Measurements from ENCODE around the gene STAT3.
"Not testable (repeated sequence)": the region's sequence is repeated elsewhere in the genome, so short reads cannot be mapped to it uniquely, and the experiment has no call there.

The STAT3 gene

GRCh38 chr17:42317967-42318366 lies 70.3 kb downstream of the STAT3 start:
- DNase-seq, result not testable (repeated sequence)

DNA sequence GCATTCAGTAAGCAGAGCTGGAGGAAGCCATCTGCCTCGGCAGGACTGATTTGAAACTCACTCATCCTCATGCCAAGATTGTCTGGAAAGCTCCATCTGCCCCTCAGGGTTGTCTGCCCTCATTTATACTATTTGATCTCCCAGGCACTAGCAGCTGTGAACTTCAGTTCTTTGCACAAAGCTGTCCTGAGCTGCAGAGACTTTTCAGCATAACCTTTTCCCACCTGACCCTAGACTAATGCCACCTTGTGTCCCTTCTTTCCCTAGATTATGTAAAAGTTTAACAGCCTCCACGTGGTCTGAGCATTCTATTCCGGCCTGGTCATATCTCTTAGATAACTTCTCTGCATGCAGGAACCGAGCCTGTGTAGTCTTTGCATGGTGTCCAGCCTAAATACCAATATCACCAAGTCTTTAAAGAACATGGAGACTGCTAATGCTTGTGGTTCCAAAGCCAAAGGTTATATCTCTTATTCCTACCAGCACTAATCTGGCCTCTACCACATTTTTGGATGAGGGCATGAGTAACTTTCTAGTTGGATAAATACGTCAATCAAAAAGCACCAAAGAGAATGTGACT lies 70.9 kb downstream of the STAT3 start:
- DNase-seq, result no peak

DNA sequence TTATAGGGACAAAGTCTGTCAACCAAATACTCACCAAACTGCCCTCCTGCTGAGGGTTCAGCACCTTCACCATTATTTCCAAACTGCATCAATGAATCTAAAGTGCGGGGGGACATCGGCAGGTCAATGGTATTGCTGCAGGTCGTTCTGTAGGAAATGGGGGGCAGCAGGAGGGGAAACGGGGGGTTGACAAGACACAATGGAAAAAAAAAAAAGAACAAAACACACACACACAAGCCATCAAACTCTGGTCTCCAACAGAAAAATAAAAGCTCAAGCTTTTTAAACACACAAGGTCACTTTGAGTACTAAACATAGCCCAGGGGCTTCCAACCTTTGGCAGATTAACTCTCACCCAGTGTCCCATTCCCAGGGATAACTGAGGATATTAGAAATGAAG lies 71.5 kb downstream of the STAT3 start:
- no peak for DNase-seq

DNA sequence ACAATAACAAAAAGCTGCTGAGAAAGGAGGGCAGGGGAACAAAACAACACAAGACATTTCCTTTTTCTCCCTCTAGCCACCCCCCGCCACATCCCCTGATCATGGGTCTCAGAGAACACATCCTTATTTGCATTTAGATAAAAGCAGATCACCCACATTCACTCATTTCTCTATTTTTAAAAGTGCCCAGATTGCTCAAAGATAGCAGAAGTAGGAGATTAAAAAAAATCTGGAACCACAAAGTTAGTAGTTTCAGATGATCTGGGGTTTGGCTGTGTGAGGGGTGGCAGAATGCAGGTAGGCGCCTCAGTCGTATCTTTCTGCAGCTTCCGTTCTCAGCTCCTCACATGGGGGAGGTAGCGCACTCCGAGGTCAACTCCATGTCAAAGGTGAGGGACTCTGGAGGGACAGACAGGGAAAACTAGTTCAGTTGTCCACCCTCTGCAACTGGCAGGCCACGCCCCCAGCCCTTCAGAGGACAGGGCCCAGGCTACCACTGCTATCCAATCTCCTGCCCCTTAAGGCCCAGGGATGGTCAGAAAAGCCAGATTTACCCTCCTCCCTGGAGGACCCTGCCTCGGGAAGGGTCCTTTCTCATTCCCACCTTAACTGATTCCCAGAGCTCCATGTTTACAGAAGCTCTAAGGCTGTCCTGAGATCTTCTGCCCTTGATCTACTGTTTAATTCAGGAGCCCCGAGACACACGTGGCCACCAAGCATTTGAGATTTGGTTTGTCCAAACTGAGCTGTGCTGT lies 72.7 kb downstream of the STAT3 start:
- no peak for DNase-seq

DNA sequence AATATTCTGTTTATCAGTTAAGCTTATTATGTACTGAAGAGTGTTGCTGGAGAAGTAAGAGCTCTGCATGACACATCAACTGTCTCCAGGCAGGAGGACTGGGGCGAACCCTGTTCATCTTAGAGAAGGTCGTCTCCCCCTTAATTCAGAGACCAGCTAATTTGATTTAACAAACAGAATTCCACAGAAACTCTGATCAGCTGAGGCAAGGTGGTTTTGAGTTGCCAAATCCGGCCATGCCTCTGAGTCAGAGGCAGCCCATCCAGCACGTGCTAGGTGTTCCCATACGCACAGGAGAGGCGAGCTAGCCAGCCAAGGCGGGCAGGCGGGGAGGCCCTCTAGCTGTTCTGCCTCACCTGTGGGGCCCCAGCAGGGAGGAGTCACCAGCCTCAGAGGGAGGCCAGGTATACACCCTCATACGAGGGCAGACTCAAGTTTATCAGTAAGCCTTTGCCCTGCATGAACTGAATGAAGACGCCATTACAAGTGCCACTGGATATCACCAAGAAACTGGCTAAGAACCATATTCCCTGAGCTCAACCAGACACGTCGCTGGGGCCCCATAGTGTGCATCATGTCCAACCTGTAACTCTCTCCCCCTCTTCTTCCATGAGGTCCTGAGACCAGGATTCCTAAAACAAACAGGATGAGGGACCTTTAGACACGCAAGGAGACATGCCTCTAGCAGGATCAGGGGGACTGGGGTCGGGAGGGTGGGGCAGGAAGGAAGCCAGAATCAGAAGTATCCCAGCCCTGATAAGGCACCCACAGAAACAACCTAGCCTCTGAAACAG lies 74.3 kb downstream of the STAT3 start:
- DNase-seq, result no peak

- DNase-seq, result no peak
These were observed 74.9 kb downstream of the STAT3 start for GRCh38 chr17:42313389-42313772.

DNA sequence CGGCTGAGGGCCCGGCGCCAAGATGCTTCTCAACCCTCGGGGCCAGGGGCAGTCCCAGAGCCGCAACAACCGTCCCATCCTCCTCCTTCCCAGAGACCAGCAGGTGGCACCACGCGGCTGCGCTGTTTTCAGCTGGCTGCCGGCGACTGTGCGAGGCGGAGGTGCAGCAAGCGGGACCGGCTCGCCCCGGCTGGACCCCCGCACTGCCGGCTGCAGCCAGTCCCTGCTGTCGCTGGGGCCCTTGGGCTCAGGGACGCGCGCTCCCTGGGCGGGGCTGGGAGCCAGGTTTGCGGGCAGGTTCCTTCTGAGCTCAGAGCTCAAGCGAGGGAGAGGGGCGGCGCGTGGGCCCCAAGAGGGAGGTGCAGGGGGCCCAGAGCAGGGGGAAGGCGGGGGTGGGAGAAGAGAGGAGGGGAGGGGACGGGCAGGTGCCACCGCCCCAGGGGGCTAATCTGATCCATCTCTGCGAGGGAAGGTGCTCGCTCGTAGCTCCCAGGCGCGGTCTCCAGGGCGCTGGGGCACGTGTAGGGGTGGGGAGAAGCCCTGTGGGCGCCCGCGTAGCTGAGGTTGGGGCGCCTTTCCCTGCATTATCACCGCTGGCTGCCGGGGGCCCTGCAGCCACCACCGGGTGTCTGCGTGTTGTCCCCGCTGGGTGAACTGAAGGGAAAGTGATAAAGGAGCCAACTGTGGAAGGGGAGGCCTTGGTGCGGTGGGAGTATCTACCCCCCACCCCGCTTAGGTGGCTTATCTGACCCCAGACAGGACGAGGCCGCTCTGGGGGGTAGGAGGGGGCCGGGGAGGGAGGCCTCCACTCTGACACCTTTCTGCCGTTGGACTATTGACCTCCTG lies 75.7 kb downstream of the STAT3 start:
- DNase-seq, result peak in 49 of 51 donors; percentile 23 to 89 (median 75)

- DNase-seq, result peak in 1 of 51 donors; percentile 26
These were observed 76.3 kb downstream of the STAT3 start for GRCh38 chr17:42312035-42312284.

DNA sequence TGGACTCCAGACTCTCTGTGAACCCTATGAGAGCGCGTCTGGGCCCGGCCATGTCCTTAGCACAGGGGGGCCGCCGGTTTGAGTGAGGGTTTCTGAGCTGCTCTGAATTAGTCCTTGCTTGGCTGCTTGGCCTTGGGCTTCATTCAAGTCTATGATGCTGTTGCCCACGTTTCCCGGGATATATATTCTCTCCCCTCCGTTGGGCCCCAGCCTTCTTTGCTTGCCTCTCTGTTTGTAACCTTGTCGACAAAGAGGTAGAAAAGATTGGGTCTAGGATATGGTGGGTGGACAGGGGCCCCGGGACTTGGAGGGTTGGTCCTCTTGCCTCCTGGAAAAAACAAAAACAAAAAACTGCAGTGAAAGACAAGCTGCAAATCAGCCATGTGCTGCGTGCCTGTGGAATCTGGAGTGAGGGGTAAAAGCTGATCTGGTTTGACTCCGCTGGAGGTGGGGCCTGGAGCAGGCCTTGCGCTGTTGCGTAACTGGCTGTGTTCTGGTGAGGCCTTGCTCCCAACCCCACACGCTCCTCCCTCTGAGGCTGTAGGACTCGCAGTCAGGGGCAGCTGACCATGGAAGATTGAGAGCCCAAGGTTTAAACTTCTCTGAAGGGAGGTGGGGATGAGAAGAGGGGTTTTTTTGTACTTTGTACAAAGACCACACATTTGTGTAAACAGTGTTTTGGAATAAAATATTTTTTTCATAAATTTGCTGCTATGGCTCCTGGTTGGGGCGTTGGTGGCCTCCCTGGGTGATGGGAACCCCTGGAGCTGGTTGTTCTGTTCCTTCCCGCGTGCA lies 76.8 kb downstream of the STAT3 start:
- peak in 39 of 51 donors; percentile 7 to 80 (median 49) for DNase-seq

DNA sequence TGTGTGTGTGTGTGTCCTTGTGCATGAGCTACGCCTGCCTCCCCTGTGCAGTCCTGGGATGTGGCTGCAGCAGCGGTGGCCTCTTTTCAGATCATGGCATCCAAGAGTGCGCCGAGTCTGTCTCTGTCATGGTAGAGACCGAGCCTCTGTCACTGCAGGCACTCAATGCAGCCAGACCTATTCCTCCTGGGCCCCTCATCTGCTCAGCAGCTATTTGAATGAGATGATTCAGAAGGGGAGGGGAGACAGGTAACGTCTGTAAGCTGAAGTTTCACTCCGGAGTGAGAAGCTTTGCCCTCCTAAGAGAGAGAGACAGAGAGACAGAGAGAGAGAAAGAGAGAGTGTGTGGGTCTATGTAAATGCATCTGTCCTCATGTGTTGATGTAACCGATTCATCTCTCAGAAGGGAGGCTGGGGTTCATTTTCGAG lies 77.4 kb downstream of the STAT3 start:
- no peak for DNase-seq

DNA sequence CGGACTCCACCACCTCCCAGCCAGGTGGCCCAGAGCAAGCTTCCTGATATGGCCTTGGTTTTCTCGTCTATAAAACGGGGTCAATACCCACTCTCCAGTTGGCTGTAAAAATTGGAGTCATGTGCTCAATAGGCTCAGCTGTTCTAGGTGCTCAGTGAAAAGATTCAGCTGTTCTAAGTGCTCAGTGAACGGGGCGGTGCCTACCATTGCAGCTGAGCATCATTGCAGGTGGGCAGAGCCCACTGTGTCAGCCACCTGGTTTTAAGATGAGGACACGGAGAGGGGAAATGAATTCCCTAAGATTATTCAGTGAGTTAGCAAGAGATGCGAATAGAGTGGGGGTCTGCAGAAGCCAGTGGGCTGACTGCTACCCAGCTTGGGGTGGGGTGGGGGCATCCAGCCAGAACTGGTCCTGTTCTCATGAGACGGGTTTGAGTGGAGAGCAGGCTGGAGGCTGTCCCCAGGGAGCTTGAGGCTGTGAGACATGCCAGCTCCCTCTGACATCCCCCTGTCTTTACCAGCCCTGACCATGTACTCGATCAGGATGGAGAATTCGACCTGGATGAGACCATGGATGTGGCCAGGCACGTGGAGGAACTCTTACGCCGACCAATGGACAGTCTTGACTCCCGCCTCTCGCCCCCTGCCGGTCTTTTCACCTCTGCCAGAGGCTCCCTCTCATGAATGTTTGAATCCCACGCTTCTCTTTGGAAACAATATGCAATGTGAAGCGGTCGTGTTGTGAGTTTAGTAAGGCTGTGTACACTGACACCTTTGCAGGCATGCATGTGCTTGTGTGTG lies 78.1 kb downstream of the STAT3 start:
- no peak for DNase-seq

DNA sequence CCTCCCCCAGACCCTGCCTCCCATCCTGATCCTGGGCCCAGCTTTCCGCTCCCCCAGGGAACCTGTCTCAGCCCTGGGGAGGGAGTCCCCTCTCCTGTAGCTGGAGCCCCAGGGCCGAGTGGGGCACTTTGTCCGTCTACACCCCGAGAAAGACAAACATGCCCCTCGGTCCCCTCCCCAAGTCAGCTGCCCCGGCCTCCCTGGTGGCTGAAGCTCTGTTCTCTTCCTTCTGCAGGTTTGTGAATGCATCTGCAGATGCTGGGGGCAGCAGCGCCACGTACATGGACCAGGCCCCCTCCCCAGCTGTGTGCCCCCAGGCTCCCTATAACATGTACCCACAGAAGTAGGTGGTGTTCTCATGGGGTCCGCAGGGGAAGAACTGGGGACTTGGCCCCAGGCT lies 79.1 kb downstream of the STAT3 start:
- no peak for DNase-seq

DNA sequence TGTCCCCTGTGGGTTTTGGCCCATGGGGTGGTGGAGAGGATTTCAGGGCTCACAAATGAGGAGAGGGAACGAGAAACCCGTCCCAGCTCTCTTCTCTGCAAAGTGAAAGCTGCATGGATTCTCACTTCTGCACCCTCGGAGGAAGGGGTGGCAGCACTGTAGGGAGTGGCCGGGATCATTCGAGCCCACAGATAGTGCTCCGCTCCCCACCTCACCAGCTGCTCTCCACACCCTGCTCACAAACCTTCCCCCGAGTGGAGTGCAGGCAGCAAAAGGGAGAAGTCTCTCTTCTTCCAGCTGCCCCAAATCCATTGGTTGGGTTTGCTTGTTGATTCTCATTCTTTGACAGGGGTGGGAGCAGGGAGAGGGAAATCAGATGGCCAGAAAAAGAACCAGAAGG lies 79.8 kb downstream of the STAT3 start:
- no peak for DNase-seq

GRCh38 chr17:42307362-42307927 lies 80.8 kb downstream of the STAT3 start:
- DNase-seq, result no peak

DNA sequence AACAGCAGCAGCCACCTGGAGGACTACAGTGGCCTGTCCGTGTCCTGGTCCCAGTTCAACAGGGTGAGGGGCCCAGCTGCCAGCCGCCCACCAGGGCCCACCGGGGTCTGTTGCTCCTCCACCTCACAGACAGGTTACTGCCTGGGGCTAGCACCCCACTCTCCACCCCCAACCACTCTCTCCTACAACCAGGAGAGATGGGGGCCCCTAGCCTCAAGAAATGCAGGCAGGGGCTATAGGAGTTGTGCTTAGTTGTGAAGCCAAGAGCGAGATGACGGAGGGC lies 81.9 kb downstream of the STAT3 start:
- no peak for DNase-seq

- DNase-seq, result no peak
These were observed 82.5 kb downstream of the STAT3 start for GRCh38 chr17:42305543-42306384.

- DNase-seq, result not testable (repeated sequence)
These were observed 83.3 kb downstream of the STAT3 start for GRCh38 chr17:42305031-42305330.

GRCh38 chr17:42304187-42305030 lies 83.8 kb downstream of the STAT3 start:
- no peak for DNase-seq

Measured in hypothalamus (tissue), 51 donors.